ENCODE results near the gene EFCAB6.

Gene EFCAB6

GRCh38 chr22:43504666-43505261 is 307.3 kb downstream of the EFCAB6 start:
- no peak overlapping the region for H3K4me3 ChIP-seq (ENCODE audit: low read depth, low read length)
- no peak for DNase-seq (ENCODE audit: low read depth)
- in situ Hi-C loops (cut with HindIII; ENCODE audit: low sequenced_read_pairs) = no loop called here
- no peak for TF ChIP-seq CTCF (IDR thresholded peaks at IDR 0.05; ENCODE audit: low read depth, low read length, missing control alignments)

GRCh38 chr22:43504068-43504467 is 308.0 kb downstream of the EFCAB6 start:
- DNase-seq (ENCODE audit: low read depth) = no peak
- H3K4me3 ChIP-seq (ENCODE audit: low read depth, low read length) = no peak overlapping the region
- in situ Hi-C loops (cut with HindIII; ENCODE audit: low sequenced_read_pairs) = no loop called here
- no peak for TF ChIP-seq CTCF (IDR thresholded peaks at IDR 0.05; ENCODE audit: low read depth, low read length, missing control alignments)

DNA sequence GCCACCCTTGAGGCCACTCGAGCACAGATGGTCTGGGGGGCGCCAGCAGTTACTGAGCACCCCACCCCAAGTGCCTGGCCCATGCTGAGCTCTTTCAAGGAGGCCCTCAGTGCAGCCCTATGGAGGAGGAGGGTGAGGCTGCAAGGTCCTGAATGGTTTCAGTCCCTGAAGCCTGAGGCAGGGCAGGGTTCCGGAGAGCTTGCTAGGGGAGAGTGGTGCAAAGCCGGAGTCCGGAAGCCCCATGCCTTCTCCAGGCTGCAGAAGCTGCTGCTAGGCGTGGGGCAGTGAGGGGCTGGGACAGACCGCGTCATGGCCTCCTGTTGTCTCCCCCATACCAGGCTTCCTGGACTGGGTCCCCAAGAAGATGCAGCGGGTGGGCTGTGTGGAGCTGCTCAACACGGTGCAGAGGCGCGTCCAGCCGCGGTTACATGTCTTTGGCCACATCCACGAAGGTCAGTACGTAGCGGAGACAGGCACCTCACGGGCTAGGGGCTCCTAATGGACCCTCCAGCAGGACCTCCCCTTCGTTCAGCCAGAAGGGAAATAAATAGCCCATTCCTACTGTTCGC is 309.7 kb downstream of the EFCAB6 start:
- H3K4me3 ChIP-seq (ENCODE audit: low read depth, low read length) = no peak overlapping the region
- no peak for DNase-seq (ENCODE audit: low read depth)
- in situ Hi-C loops (cut with HindIII; ENCODE audit: low sequenced_read_pairs) = no loop called here
- no peak for TF ChIP-seq CTCF (IDR thresholded peaks at IDR 0.05; ENCODE audit: low read depth, low read length, missing control alignments)

DNA sequence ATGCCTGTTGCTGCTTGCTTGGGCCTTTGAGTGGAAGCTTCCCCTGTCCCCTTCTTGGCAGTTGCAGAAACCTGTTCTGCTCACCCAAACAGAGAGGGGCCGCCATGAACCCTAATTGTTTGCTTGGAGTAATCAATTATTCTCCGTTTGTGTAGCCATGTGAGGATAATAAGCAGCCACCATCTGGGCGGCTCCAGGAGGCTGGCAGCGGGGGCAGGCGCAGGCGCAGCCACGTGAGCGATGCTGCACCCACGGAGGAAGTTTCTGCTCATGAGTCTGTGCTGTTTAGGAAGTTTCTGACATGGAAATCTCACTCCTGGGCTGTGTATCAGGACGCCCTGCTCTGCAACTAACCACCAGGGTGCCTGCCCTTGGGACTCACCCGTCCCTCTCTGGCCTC is 310.2 kb downstream of the EFCAB6 start:
- in situ Hi-C loops (cut with HindIII; ENCODE audit: low sequenced_read_pairs) = no loop called here
- DNase-seq (ENCODE audit: low read depth) = no peak
- no peak overlapping the region for H3K4me3 ChIP-seq (ENCODE audit: low read depth, low read length)
- TF ChIP-seq CTCF (IDR thresholded peaks at IDR 0.05; ENCODE audit: low read depth, low read length, missing control alignments) = no peak

DNA sequence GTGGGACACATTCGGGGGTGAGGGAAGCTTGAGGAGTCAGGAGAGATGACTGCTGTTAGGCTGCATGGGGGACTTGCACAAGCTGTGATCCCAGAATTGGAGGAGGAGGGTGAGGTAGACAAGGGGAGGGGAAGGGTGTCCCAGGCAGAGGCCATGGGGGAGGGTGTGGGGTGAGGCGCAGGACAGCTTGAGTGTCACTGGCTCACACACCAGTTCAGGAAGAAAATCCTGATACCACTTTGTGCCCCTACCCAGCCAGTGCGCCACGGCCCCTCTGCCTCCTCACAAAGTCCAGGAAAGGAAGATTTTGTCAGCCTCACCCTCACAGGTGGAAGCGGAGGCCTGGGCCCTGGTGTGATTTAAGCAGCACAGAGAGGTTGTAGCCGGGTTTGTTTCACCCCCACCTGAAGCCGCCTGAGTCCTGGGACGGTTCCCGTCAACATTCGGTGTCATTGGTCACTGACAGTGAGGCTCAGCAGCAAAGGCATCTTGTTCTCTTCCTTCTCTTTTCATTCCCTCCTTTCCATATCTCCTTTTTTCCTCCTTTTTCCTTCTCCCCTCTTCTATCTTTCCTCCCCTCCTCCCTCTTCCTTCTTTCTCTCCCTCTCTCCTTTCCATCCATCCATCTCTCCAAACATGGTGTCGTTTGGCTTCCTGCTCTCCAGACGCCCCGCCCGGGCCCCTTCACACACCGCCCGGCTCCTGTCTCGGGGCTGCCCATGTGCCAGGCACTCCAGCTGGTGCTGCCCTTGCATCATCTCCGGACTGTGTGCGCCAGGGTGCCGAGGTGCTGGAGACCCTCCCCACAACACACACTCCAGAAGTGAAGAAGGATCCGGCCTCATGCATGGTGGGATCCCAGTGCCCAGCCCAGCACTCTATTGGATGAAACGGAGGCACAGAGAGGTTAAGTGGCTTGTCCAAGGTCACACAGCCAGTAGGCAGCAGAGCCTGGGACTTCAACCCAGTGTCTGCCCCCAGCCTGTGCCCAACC is 311.0 kb downstream of the EFCAB6 start:
- in situ Hi-C loops (cut with HindIII; ENCODE audit: low sequenced_read_pairs) = no loop called here
- H3K4me3 ChIP-seq (ENCODE audit: low read depth, low read length) = no peak overlapping the region
- DNase-seq (ENCODE audit: low read depth) = no peak
- no peak for TF ChIP-seq CTCF (IDR thresholded peaks at IDR 0.05; ENCODE audit: low read depth, low read length, missing control alignments)

GRCh38 chr22:43498856-43499253 is 313.2 kb downstream of the EFCAB6 start:
- no peak for TF ChIP-seq CTCF (IDR thresholded peaks at IDR 0.05; ENCODE audit: low read depth, low read length, missing control alignments)
- no peak for DNase-seq (ENCODE audit: low read depth)
- in situ Hi-C loops (cut with HindIII; ENCODE audit: low sequenced_read_pairs) = no loop called here
- H3K4me3 ChIP-seq (ENCODE audit: low read depth, low read length) = no peak overlapping the region

Data from astrocyte of the cerebellum (primary cell).